Uterus (tissue), 4 donors: ENCODE results near the gene AVPR2. TPM values are rescaled to one million over a fixed set of nuclear protein-coding genes. Genes with fewer than 3 reads are reported as not detected.

Experiments used
- DNase-seq, 2 donors: peaks; one replicate each; pipeline ENCODE4 v3.0.0-alpha.2; 2019 to 2020
- H3K27ac ChIP-seq, 2 donors: fragments of 200-600 bp; sonication (generic); 1 replicate in 1 of 2; 2 replicates in 1 of 2; pipeline ENCODE4 v1.5.1; 2016 to 2018
- H3K27me3 ChIP-seq, 2 donors: fragments of 200-600 bp; sonication (generic); one replicate each; pipeline ENCODE4 v1.5.1; 2018 to 2019; ENCODE audit warnings: control low read depth in 1 of 2
- H3K36me3 ChIP-seq, 2 donors: fragments of 200-600 bp; sonication (generic); one replicate each; pipeline ENCODE4 v1.5.1; 2019; ENCODE audit warnings: control low read depth in 1 of 2
- H3K4me1 ChIP-seq, 2 donors: fragments of 200-600 bp; sonication (generic); one replicate each; pipeline ENCODE4 v1.5.1; 2018 to 2019; ENCODE audit warnings: control low read depth in 1 of 2
- H3K4me3 ChIP-seq, 2 donors: fragments of 200-600 bp; sonication (generic); 1 replicate in 1 of 2; 2 replicates in 1 of 2; pipeline ENCODE4 v1.5.1; 2018 to 2019; ENCODE audit warnings: mild to moderate bottlenecking in 1 of 2
- H3K9me3 ChIP-seq, 2 donors: fragments of 200-600 bp; sonication (generic); one replicate each; pipeline ENCODE4 v1.5.1; 2019; ENCODE audit warnings: control low read depth in 1 of 2
- POLR2A ChIP-seq, 2 donors: fragments of 450-650 bp; IDR thresholded peaks; one replicate each; pipeline ENCODE4 v1.6.1; 2016; ENCODE audit warnings: antibody characterized with exemption in 2 of 2, mild to moderate bottlenecking in 1 of 2, moderate library complexity in 1 of 2
- intact Hi-C: fragments of 100-400 bp; cut with DNase I; formaldehyde crosslinking; loops from one replicate; pipeline ENCODE4 v1.15.1; 2023; ENCODE audit warnings: low total_unique reads
- total RNA-seq, 4 donors: library from RNA; depleted of rRNA in 3 of 4; stranded (reverse); fragments of >200 nt in 3 of 4; gene quantifications; one replicate each; pipeline versions ENCODE4 v1.1.0 to v1.2.4, GENCODE V29; 2014 to 2023
- TF ChIP-seq, protein P1 (sequence below), 4 experiments: fragments of 200-600 bp in 2 of 4; fragments of 450-650 bp in 2 of 4; sonication (generic) in 2 of 4; IDR thresholded peaks; one replicate each; pipeline ENCODE4 v1.5.1; 2016 to 2019; ENCODE audit warnings: antibody characterized with exemption in 4 of 4, mild to moderate bottlenecking in 2 of 4, moderate library complexity in 1 of 4
- donor health status: DM: yes; HTN: yes; CAD: no.

AVPR2 gene
- total RNA-seq, 4 donors from 2014 or later = 0.35 to 5.2 (median 4.4) TPM; not detected in 1

DNA sequence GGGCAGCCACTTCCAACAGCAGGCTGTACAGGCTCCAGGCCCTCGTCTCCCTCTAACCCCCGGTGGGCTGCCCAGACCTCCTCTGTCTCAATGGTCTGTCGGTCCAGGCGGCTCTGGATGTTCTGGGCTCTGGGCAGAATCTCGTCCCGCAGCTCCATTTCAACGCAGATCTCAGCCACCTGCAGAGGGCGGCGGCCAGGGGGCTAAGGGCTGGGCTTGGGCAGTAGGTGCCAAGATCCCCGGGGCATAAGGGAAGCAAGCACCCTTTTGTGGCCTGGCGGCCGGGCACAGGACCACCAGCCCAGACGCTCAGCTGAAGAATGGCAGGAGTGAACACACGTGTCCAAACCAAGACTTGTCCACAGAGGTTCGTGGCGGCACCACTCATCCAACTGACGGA is 9.2 kb downstream of the AVPR2 start:
- Histone ChIP-seq H3K36me3 (no peaks in the 10 kb centered on the region), H3K4me3 (no peak overlapping the region), H3K4me1 (no peaks in the 10 kb centered on the region), H3K27ac (no peak overlapping the region), H3K27me3 (no peaks in the 10 kb centered on the region), H3K9me3 (no peaks in the 10 kb centered on the region)
- TF ChIP-seq, protein P1, sequence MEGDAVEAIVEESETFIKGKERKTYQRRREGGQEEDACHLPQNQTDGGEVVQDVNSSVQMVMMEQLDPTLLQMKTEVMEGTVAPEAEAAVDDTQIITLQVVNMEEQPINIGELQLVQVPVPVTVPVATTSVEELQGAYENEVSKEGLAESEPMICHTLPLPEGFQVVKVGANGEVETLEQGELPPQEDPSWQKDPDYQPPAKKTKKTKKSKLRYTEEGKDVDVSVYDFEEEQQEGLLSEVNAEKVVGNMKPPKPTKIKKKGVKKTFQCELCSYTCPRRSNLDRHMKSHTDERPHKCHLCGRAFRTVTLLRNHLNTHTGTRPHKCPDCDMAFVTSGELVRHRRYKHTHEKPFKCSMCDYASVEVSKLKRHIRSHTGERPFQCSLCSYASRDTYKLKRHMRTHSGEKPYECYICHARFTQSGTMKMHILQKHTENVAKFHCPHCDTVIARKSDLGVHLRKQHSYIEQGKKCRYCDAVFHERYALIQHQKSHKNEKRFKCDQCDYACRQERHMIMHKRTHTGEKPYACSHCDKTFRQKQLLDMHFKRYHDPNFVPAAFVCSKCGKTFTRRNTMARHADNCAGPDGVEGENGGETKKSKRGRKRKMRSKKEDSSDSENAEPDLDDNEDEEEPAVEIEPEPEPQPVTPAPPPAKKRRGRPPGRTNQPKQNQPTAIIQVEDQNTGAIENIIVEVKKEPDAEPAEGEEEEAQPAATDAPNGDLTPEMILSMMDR (IDR thresholded peaks at IDR 0.05) = no peak
- no peak for TF ChIP-seq POLR2A (IDR thresholded peaks at IDR 0.05)
- DNase-seq = no peak
- intact Hi-C loops = no loop called here

GRCh38 chrX:153917869-153918268 is 13.4 kb downstream of the AVPR2 start:
- Histone ChIP-seq H3K4me3 (no peak overlapping the region), H3K9me3 (no peaks in the 10 kb centered on the region), H3K27me3 (no peaks in the 10 kb centered on the region), H3K27ac (no peak overlapping the region), H3K36me3 (no peaks in the 10 kb centered on the region), H3K4me1 (peaks cover 0 to 4% of the 10 kb centered on the region in 2 donors)
- intact Hi-C loops = no loop called here
- DNase-seq = no peak
- TF ChIP-seq POLR2A (IDR thresholded peaks at IDR 0.05) = no peak
- TF ChIP-seq, protein P1 (IDR thresholded peaks at IDR 0.05) = no peak

GRCh38 chrX:153919281-153919680 is 14.8 kb downstream of the AVPR2 start:
- H3K27me3 ChIP-seq = no peaks in the 10 kb centered on the region
- H3K36me3 ChIP-seq = no peaks in the 10 kb centered on the region
- TF ChIP-seq, protein P1 (IDR thresholded peaks at IDR 0.05) = no peak
- TF ChIP-seq POLR2A (IDR thresholded peaks at IDR 0.05) = no peak
- no peak overlapping the region for H3K27ac ChIP-seq
- no peaks in the 10 kb centered on the region for H3K9me3 ChIP-seq
- DNase-seq = no peak
- peaks cover 0 to 4% of the 10 kb centered on the region in 2 donors for H3K4me1 ChIP-seq
- intact Hi-C loops = no loop called here
- H3K4me3 ChIP-seq = no peak overlapping the region

- TF ChIP-seq POLR2A (IDR thresholded peaks at IDR 0.05) = no peak
- TF ChIP-seq, protein P1 (IDR thresholded peaks at IDR 0.05) = no peak
- no peak for DNase-seq
- no peaks in the 10 kb centered on the region for H3K9me3 ChIP-seq
- no peak overlapping the region for H3K27ac ChIP-seq
- no peaks in the 10 kb centered on the region for H3K36me3 ChIP-seq
- no peaks in the 10 kb centered on the region for H3K27me3 ChIP-seq
- intact Hi-C loops = no loop called here
- no peak overlapping the region for H3K4me3 ChIP-seq
- peaks cover 0 to 4% of the 10 kb centered on the region in 2 donors for H3K4me1 ChIP-seq
Measured at GRCh38 chrX:153920546-153920945, 16.1 kb downstream of the AVPR2 start.

- Histone ChIP-seq H3K9me3 (no peaks in the 10 kb centered on the region), H3K36me3 (no peaks in the 10 kb centered on the region), H3K27ac (peak overlapping the region; percentile 33 to 70), H3K4me3 (no peak overlapping the region), H3K27me3 (no peaks in the 10 kb centered on the region), H3K4me1 (peaks cover 0 to 4% of the 10 kb centered on the region in 2 donors)
- intact Hi-C loops = no loop called here
- DNase-seq = no peak
- no peak for TF ChIP-seq POLR2A (IDR thresholded peaks at IDR 0.05)
- TF ChIP-seq, protein P1 (IDR thresholded peaks at IDR 0.05) = no peak
Measured at GRCh38 chrX:153921070-153921469, 16.6 kb downstream of the AVPR2 start.
